MM.1S (cell line): Measurements from ENCODE around the gene CALCB.
"Not testable (repeated sequence)": the region's sequence is repeated elsewhere in the genome, so short reads cannot be mapped to it uniquely, and the experiment has no call there.

Experiments
- DNase-seq: peaks from one replicate; pipeline ENCODE4 v3.0.0-alpha.2; 2015
- H2AFZ ChIP-seq: fragments of 300-600 bp; sonication (generic); 2 replicates; pipeline ENCODE4 v1.6.0; 2016; ENCODE audit warnings: antibody characterized with exemption, low read length
- H3F3A ChIP-seq: fragments of 300-600 bp; sonication (generic); 2 replicates; pipeline ENCODE4 v1.6.1; 2016; ENCODE audit warnings: mild to moderate bottlenecking, antibody characterized with exemption, low read length, moderate library complexity, mixed read lengths; ENCODE audit not compliant: insufficient read depth
- H3K27ac ChIP-seq: fragments of 300-600 bp; sonication (generic); 2 replicates; pipeline ENCODE4 v1.5.1; 2016; ENCODE audit warnings: mild to moderate bottlenecking, low read length
- H3K27me3 ChIP-seq: fragments of 300-600 bp; sonication (generic); replicated peaks from 2 replicates; pipeline ENCODE4 v1.6.0; 2016; ENCODE audit warnings: low read length; ENCODE audit not compliant: insufficient read depth
- H3K36me3 ChIP-seq: fragments of 300-600 bp; sonication (generic); replicated peaks from 2 replicates; pipeline ENCODE4 v1.6.1; 2016; ENCODE audit warnings: mild to moderate bottlenecking, low read length, mixed read lengths; ENCODE audit not compliant: insufficient read depth
- H3K4me1 ChIP-seq: fragments of 300-600 bp; sonication (generic); 2 replicates; pipeline ENCODE4 v1.6.1; 2016; ENCODE audit warnings: low read length, mixed read lengths
- H3K4me2 ChIP-seq: fragments of 300-600 bp; sonication (generic); 2 replicates; pipeline ENCODE4 v1.6.0; 2016; ENCODE audit warnings: low read depth, low read length
- H3K4me3 ChIP-seq: fragments of 300-600 bp; sonication (generic); 2 replicates; pipeline ENCODE4 v1.5.1; 2016; ENCODE audit warnings: low read length, mixed read lengths
- H3K79me2 ChIP-seq: fragments of 300-600 bp; sonication (generic); 2 replicates; pipeline ENCODE4 v1.6.1; 2016; ENCODE audit warnings: mixed run types, low read length, mixed read lengths
- H3K9ac ChIP-seq: fragments of 300-600 bp; sonication (generic); 2 replicates; pipeline ENCODE4 v1.6.1; 2016; ENCODE audit warnings: low read length, mixed read lengths
- H3K9me2 ChIP-seq: fragments of 300-600 bp; sonication (generic); replicated peaks from 2 replicates; pipeline ENCODE4 v1.6.1; 2016; ENCODE audit warnings: mild to moderate bottlenecking, low read length, mixed read lengths; ENCODE audit not compliant: insufficient read depth
- H3K9me3 ChIP-seq: fragments of 300-600 bp; sonication (generic); replicated peaks from 2 replicates; pipeline ENCODE4 v1.6.1; 2016; ENCODE audit warnings: mild to moderate bottlenecking, low read length, mixed read lengths; ENCODE audit not compliant: insufficient read depth
- H4K20me1 ChIP-seq: fragments of 300-600 bp; sonication (generic); 2 replicates; pipeline ENCODE4 v1.6.1; 2016; ENCODE audit warnings: mild to moderate bottlenecking, low read length, moderate library complexity, mixed read lengths; ENCODE audit not compliant: insufficient read depth
- CTCF ChIP-seq: fragments of 300-600 bp; sonication (generic); IDR thresholded peaks from 2 replicates; pipeline ENCODE4 v1.5.1; 2016; ENCODE audit warnings: antibody characterized with exemption, low read length, mixed read lengths
- EZH2 ChIP-seq: fragments of 300-600 bp; sonication (generic); optimal IDR thresholded peaks from 2 replicates; pipeline ENCODE3; 2017; ENCODE audit warnings: low read depth, mild to moderate bottlenecking, antibody characterized with exemption, low read length, mixed read lengths
- EZH2phosphoT487 ChIP-seq: fragments of 300-600 bp; sonication (generic); IDR thresholded peaks from 2 replicates; pipeline ENCODE4 v1.6.1; 2018; ENCODE audit warnings: antibody characterized with exemption, low read length

CALCB gene

GRCh38 chr11:15038963-15039362, 34.4 kb upstream of the CALCB start:
- no peaks in the 10 kb centered on the region for H4K20me1 ChIP-seq
- no peaks in the 10 kb centered on the region for H3K4me1 ChIP-seq
- no peaks in the 10 kb centered on the region for H3K9me2 ChIP-seq
- no peaks in the 10 kb centered on the region for H3K79me2 ChIP-seq
- no peak overlapping the region for H3K27ac ChIP-seq
- no peak overlapping the region for H3K4me3 ChIP-seq
- no peak overlapping the region for H2AFZ ChIP-seq
- H3K36me3 ChIP-seq: no peaks in the 10 kb centered on the region
- no peak for DNase-seq
- no peak overlapping the region for H3K4me2 ChIP-seq
- H3K9me3 ChIP-seq: no peaks in the 10 kb centered on the region
- no peaks in the 10 kb centered on the region for H3F3A ChIP-seq
- no peaks in the 10 kb centered on the region for H3K27me3 ChIP-seq
- TF ChIP-seq CTCF: no peak
- TF ChIP-seq EZH2phosphoT487: no peak
- no peak for TF ChIP-seq EZH2
- H3K9ac ChIP-seq: no peak overlapping the region

GRCh38 chr11:15045209-15045608, 28.2 kb upstream of the CALCB start:
- DNase-seq: no peak
- Histone ChIP-seq H3K4me2 (no peak overlapping the region), H3K4me1 (no peaks in the 10 kb centered on the region), H3K27me3 (no peaks in the 10 kb centered on the region), H3K4me3 (no peak overlapping the region), H4K20me1 (no peaks in the 10 kb centered on the region), H3K9me3 (no peaks in the 10 kb centered on the region), H3F3A (no peaks in the 10 kb centered on the region), H3K9ac (no peak overlapping the region), H3K9me2 (no peaks in the 10 kb centered on the region), H3K27ac (no peak overlapping the region), H2AFZ (no peak overlapping the region), H3K79me2 (no peaks in the 10 kb centered on the region), H3K36me3 (no peaks in the 10 kb centered on the region)
- TF ChIP-seq CTCF: no peak
- TF ChIP-seq EZH2phosphoT487: no peak
- no peak for TF ChIP-seq EZH2

GRCh38 chr11:15045891-15046290, 27.5 kb upstream of the CALCB start:
- no peaks in the 10 kb centered on the region for H3K27me3 ChIP-seq
- H3K9me2 ChIP-seq: no peaks in the 10 kb centered on the region
- DNase-seq: no peak
- H3K27ac ChIP-seq: no peak overlapping the region
- H3K9me3 ChIP-seq: no peaks in the 10 kb centered on the region
- no peak overlapping the region for H3K4me3 ChIP-seq
- TF ChIP-seq CTCF: no peak
- no peak for TF ChIP-seq EZH2
- no peak for TF ChIP-seq EZH2phosphoT487
- no peaks in the 10 kb centered on the region for H3F3A ChIP-seq
- H3K4me1 ChIP-seq: no peaks in the 10 kb centered on the region
- H3K9ac ChIP-seq: no peak overlapping the region
- H3K79me2 ChIP-seq: no peaks in the 10 kb centered on the region
- no peaks in the 10 kb centered on the region for H4K20me1 ChIP-seq
- no peaks in the 10 kb centered on the region for H3K36me3 ChIP-seq
- no peak overlapping the region for H2AFZ ChIP-seq
- no peak overlapping the region for H3K4me2 ChIP-seq

- not testable (repeated sequence) for H3K4me3 ChIP-seq, H2AFZ ChIP-seq, H4K20me1 ChIP-seq, H3K9ac ChIP-seq, H3K79me2 ChIP-seq, H3K9me2 ChIP-seq, H3K4me1 ChIP-seq, H3K4me2 ChIP-seq, H3F3A ChIP-seq, H3K27ac ChIP-seq, H3K9me3 ChIP-seq, H3K27me3 ChIP-seq, DNase-seq, H3K36me3 ChIP-seq
Observed at GRCh38 chr11:15046673-15047072, 26.7 kb upstream of the CALCB start.
